ENCODE data around the gene ANGPTL4.
"Not testable (repeated sequence)": the region's sequence is repeated elsewhere in the genome, so short reads cannot be mapped to it uniquely, and the experiment has no call there.

DNA sequence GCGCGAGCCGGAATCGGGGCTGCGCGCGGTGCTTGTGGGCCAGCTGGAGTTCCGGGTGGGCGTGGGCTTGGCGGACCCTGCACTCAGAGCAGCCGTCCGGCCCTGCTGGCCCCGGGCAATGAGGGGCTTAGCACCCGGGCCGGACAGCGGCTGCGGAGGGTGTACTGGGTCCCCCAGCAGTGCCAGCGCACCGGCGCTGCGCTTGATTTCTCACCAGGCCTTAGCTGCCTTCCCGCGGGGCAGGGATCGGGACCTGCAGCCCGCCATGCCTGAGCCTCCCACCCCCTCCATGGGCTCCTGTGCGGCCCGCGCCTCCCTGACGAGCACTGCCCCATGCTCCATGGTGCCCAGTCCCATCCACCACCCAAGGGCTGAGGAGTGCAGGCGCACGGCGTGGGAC lies 11.8 kb downstream of the ANGPTL4 start:
- TF ChIP-seq, protein P1, sequence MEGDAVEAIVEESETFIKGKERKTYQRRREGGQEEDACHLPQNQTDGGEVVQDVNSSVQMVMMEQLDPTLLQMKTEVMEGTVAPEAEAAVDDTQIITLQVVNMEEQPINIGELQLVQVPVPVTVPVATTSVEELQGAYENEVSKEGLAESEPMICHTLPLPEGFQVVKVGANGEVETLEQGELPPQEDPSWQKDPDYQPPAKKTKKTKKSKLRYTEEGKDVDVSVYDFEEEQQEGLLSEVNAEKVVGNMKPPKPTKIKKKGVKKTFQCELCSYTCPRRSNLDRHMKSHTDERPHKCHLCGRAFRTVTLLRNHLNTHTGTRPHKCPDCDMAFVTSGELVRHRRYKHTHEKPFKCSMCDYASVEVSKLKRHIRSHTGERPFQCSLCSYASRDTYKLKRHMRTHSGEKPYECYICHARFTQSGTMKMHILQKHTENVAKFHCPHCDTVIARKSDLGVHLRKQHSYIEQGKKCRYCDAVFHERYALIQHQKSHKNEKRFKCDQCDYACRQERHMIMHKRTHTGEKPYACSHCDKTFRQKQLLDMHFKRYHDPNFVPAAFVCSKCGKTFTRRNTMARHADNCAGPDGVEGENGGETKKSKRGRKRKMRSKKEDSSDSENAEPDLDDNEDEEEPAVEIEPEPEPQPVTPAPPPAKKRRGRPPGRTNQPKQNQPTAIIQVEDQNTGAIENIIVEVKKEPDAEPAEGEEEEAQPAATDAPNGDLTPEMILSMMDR (conservative IDR thresholded peaks at IDR 0.05; ENCODE audit: low read length): not testable (repeated sequence)
- not testable (repeated sequence) for TF ChIP-seq EZH2phosphoT487 (IDR thresholded peaks at IDR 0.05; ENCODE audit: borderline replicate concordance)
